GM23338 (cell line): ENCODE results near the gene SLC9A9.

Experiments used
- CREB1 ChIP-seq: fragments of 250-450 bp; sonication (Bioruptor Pico); IDR thresholded peaks from 2 replicates; pipeline ENCODE4 v1.5.0; 2020; ENCODE audit warnings: low read depth, mild to moderate bottlenecking, moderate library complexity
- CTCF ChIP-seq, 2 experiments: fragments of 200-600 bp in 1 of 2; sonication (generic) in 1 of 2; conservative IDR thresholded peaks; 2 replicates each; pipeline versions ENCODE4 v1.5.1 to v1.6.1; 2016 to 2017; ENCODE audit warnings: antibody characterized with exemption in 2 of 2, low read depth in 2 of 2, mild to moderate bottlenecking in 2 of 2, moderate library complexity in 1 of 2
- ETS1 ChIP-seq: IDR thresholded peaks from 2 replicates; pipeline ENCODE4 v1.6.1; 2016; ENCODE audit warnings: antibody characterized with exemption
- EZH2 ChIP-seq: fragments of 200-600 bp; sonication (generic); IDR thresholded peaks from one replicate; pipeline ENCODE4 v1.8.0; 2017; ENCODE audit warnings: antibody characterized with exemption, mild to moderate bottlenecking, low read depth; ENCODE audit not compliant: unreplicated experiment
- EZH2phosphoT487 ChIP-seq: fragments of 200-600 bp; sonication (generic); IDR thresholded peaks from one replicate; pipeline ENCODE4 v1.8.1; 2018; ENCODE audit warnings: antibody characterized with exemption; ENCODE audit not compliant: unreplicated experiment
- JUNB ChIP-seq: IDR thresholded peaks from one replicate; pipeline ENCODE4 v1.6.1; 2016; ENCODE audit warnings: antibody characterized with exemption; ENCODE audit not compliant: unreplicated experiment
- NANOG ChIP-seq: IDR thresholded peaks from 2 replicates; pipeline ENCODE4 v1.6.1; 2016; ENCODE audit warnings: antibody characterized with exemption, borderline replicate concordance
- POLR2AphosphoS5 ChIP-seq: IDR thresholded peaks from 2 replicates; pipeline ENCODE4 v1.6.1; 2016; ENCODE audit warnings: antibody characterized with exemption, low read depth
- REST ChIP-seq: IDR thresholded peaks from one replicate; pipeline ENCODE4 v1.6.1; 2018; ENCODE audit warnings: antibody characterized with exemption; ENCODE audit not compliant: unreplicated experiment
- ZNF331 ChIP-seq: fragments of 250-450 bp; sonication (Bioruptor Pico); IDR thresholded peaks from 2 replicates; pipeline ENCODE4 v1.5.0; 2020; ENCODE audit warnings: low read depth, mild to moderate bottlenecking, moderate library complexity

GRCh38 chr3:143865302-143865701 lies 17.0 kb upstream of the SLC9A9 start:
- TF ChIP-seq CREB1 (CRISPR knock-in tag) (no peak), CTCF (conservative IDR thresholded peaks at IDR 0.05; ENCODE audit: low read depth in 2 of 2) (no peak), EZH2 (no peak), EZH2phosphoT487 (no peak), NANOG (no peak), POLR2AphosphoS5 (no peak), ZNF331 (CRISPR knock-in tag) (no peak), REST (no peak), ETS1 (no peak), JUNB (no peak)
